ENCODE measurements around the gene RAB22A. TPM values are rescaled to one million over a fixed set of nuclear protein-coding genes. Genes with fewer than 3 reads are reported as not detected.

RAB22A gene
- total and polyA plus RNA-seq, 2 donors (not counting 1 experiment from before 2014, with no cell fraction given) = 13.7 to 20.6 TPM

GRCh38 chr20:58359441-58359840 lies 49.9 kb downstream of the RAB22A start:
- Histone ChIP-seq H3K9me3 (ENCODE audit: control insufficient read depth, insufficient read depth, low read depth, low read length) (no peaks in the 10 kb centered on the region), H3K4me2 (ENCODE audit: extremely low read depth, insufficient read depth, low read length) (no peak overlapping the region), H3K27me3 (ENCODE audit: control insufficient read depth, insufficient read depth, low read length) (no peaks in the 10 kb centered on the region), H2AFZ (ENCODE audit: low read length) (no peak overlapping the region), H3K4me1 (ENCODE audit: control insufficient read depth, extremely low read depth, insufficient read depth, low read length) (no peaks in the 10 kb centered on the region), H3K4me3 (replicated peaks in 1 of 4; ENCODE audit: control extremely low read depth in 1 of 4, insufficient read depth in 1 of 4, low read depth in 3 of 4, low read length in 4 of 4) (no peak overlapping the region), H3K27ac (ENCODE audit: insufficient read depth, low read length) (no peak overlapping the region), H4K20me1 (ENCODE audit: control insufficient read depth, extremely low read depth, insufficient read depth, low read length) (no peaks in the 10 kb centered on the region), H3K36me3 (ENCODE audit: control insufficient read depth, insufficient read depth, low read length) (no peaks in the 10 kb centered on the region), H3K9ac (ENCODE audit: insufficient read depth, low read length) (no peak overlapping the region), H3K79me2 (ENCODE audit: control insufficient read depth, insufficient read depth, low read length) (no peaks in the 10 kb centered on the region)
- peak in 1 of 2 donors; percentile 60 for DNase-seq (ENCODE audit: low read depth in 2 of 2)
- TF ChIP-seq CTCF (conservative IDR thresholded peaks at IDR 0.05 in 1 of 2, IDR thresholded peaks at IDR 0.05 in 1 of 2; ENCODE audit: low read depth in 1 of 2, low read length in 2 of 2) (peak; percentile 18 to 52), EZH2 (IDR thresholded peaks at IDR 0.05; ENCODE audit: low read length, missing control alignments) (no peak)

- Histone ChIP-seq H2AFZ (ENCODE audit: low read length) (no peak overlapping the region), H3K9ac (ENCODE audit: insufficient read depth, low read length) (no peak overlapping the region), H3K27me3 (ENCODE audit: control insufficient read depth, insufficient read depth, low read length) (no peaks in the 10 kb centered on the region), H3K4me3 (replicated peaks in 1 of 4; ENCODE audit: control extremely low read depth in 1 of 4, insufficient read depth in 1 of 4, low read depth in 3 of 4, low read length in 4 of 4) (no peak overlapping the region), H3K36me3 (ENCODE audit: control insufficient read depth, insufficient read depth, low read length) (no peaks in the 10 kb centered on the region), H3K4me2 (ENCODE audit: extremely low read depth, insufficient read depth, low read length) (no peak overlapping the region), H3K79me2 (ENCODE audit: control insufficient read depth, insufficient read depth, low read length) (no peaks in the 10 kb centered on the region), H3K9me3 (ENCODE audit: control insufficient read depth, insufficient read depth, low read depth, low read length) (no peaks in the 10 kb centered on the region), H3K4me1 (ENCODE audit: control insufficient read depth, extremely low read depth, insufficient read depth, low read length) (no peaks in the 10 kb centered on the region), H3K27ac (ENCODE audit: insufficient read depth, low read length) (no peak overlapping the region), H4K20me1 (ENCODE audit: control insufficient read depth, extremely low read depth, insufficient read depth, low read length) (no peaks in the 10 kb centered on the region)
- TF ChIP-seq CTCF (conservative IDR thresholded peaks at IDR 0.05 in 1 of 2, IDR thresholded peaks at IDR 0.05 in 1 of 2; ENCODE audit: low read depth in 1 of 2, low read length in 2 of 2) (no peak), EZH2 (IDR thresholded peaks at IDR 0.05; ENCODE audit: low read length, missing control alignments) (no peak)
- DNase-seq (ENCODE audit: low read depth in 2 of 2) = no peak
Measured at GRCh38 chr20:58360936-58361335, 51.4 kb downstream of the RAB22A start.

- Histone ChIP-seq H3K36me3 (ENCODE audit: control insufficient read depth, insufficient read depth, low read length) (no peaks in the 10 kb centered on the region), H3K27ac (ENCODE audit: insufficient read depth, low read length) (peak overlapping the region; percentile 57), H2AFZ (ENCODE audit: low read length) (no peak overlapping the region), H3K79me2 (ENCODE audit: control insufficient read depth, insufficient read depth, low read length) (no peaks in the 10 kb centered on the region), H3K27me3 (ENCODE audit: control insufficient read depth, insufficient read depth, low read length) (no peaks in the 10 kb centered on the region), H3K4me1 (ENCODE audit: control insufficient read depth, extremely low read depth, insufficient read depth, low read length) (no peaks in the 10 kb centered on the region), H3K9me3 (ENCODE audit: control insufficient read depth, insufficient read depth, low read depth, low read length) (no peaks in the 10 kb centered on the region), H3K4me3 (replicated peaks in 1 of 4; ENCODE audit: control extremely low read depth in 1 of 4, insufficient read depth in 1 of 4, low read depth in 3 of 4, low read length in 4 of 4) (no peak overlapping the region), H3K4me2 (ENCODE audit: extremely low read depth, insufficient read depth, low read length) (no peak overlapping the region), H4K20me1 (ENCODE audit: control insufficient read depth, extremely low read depth, insufficient read depth, low read length) (no peaks in the 10 kb centered on the region), H3K9ac (ENCODE audit: insufficient read depth, low read length) (no peak overlapping the region)
- peak; percentile 27 to 54 for DNase-seq (ENCODE audit: low read depth in 2 of 2)
- no peak for TF ChIP-seq CTCF (conservative IDR thresholded peaks at IDR 0.05 in 1 of 2, IDR thresholded peaks at IDR 0.05 in 1 of 2; ENCODE audit: low read depth in 1 of 2, low read length in 2 of 2)
- no peak for TF ChIP-seq EZH2 (IDR thresholded peaks at IDR 0.05; ENCODE audit: low read length, missing control alignments)
Measured at GRCh38 chr20:58361481-58362205, 52.1 kb downstream of the RAB22A start.
